RWPE1 (cell line): ENCODE results near the gene C1orf21.

Experiments
- CTCF ChIA-PET: fragments of 350-600 bp; sonication (Branson Sonifier 250); formaldehyde crosslinking; extraction: SDS; loops from one replicate; lab custom pipeline; 2021; lab: Yijun Ruan, JAX
- POLR2A ChIA-PET: fragments of 400-600 bp; formaldehyde crosslinking; extraction: SDS; loops from one replicate; lab custom pipeline; 2020; ENCODE audit warnings: antibody characterized with exemption; ENCODE audit not compliant: low non-redundant PET; lab: Yijun Ruan, JAX
- DNase-seq: peaks from one replicate; pipeline ENCODE4 v3.0.0; 2012; ENCODE audit warnings: low spot score
- H3K27ac ChIP-seq: fragments of 450-650 bp; 2 replicates; pipeline ENCODE4 v1.5.1; 2017
- CTCF ChIP-seq: fragments of 450-650 bp; conservative IDR thresholded peaks from 2 replicates; pipeline ENCODE4 v1.5.1; 2017; ENCODE audit warnings: low read depth, mild to moderate bottlenecking

Gene C1orf21

GRCh38 chr1:184533915-184534314 is 147.1 kb downstream of the C1orf21 start:
- CTCF ChIA-PET = interaction anchor here (0.8 kb wide), 1 partner anchor 81 kb away, joined by 3 read pairs; no protein-coding TSS in a partner anchor
- TF ChIP-seq CTCF = no peak

GRCh38 chr1:184534690-184535089 is 147.9 kb downstream of the C1orf21 start:
- no peak overlapping the region for H3K27ac ChIP-seq
- CTCF ChIA-PET = no interaction called here
- no peak for TF ChIP-seq CTCF
- POLR2A ChIA-PET = no interaction called here
- DNase-seq = no peak

More at GRCh38 chr1:184533915-184534314, 147.1 kb downstream of the C1orf21 start:
- POLR2A ChIA-PET = no interaction called here
- H3K27ac ChIP-seq = no peak overlapping the region
- no peak for DNase-seq

- ChIA-PET POLR2A (no interaction called here), CTCF (interaction anchor here (0.6 kb wide), 1 partner anchor 107 kb away, joined by 3 read pairs; no protein-coding TSS in a partner anchor)
- no peak for TF ChIP-seq CTCF
- H3K27ac ChIP-seq = no peak overlapping the region
- DNase-seq = no peak
These were observed 148.6 kb downstream of the C1orf21 start for GRCh38 chr1:184535191-184535970.

- CTCF ChIA-PET = no interaction called here
- POLR2A ChIA-PET = no interaction called here
- DNase-seq = no peak
- no peak overlapping the region for H3K27ac ChIP-seq
- no peak for TF ChIP-seq CTCF
These were observed 149.6 kb downstream of the C1orf21 start for GRCh38 chr1:184536246-184536985.

GRCh38 chr1:184539580-184539979 is 152.8 kb downstream of the C1orf21 start:
- no peak for DNase-seq
- TF ChIP-seq CTCF = no peak
- ChIA-PET CTCF (no interaction called here), POLR2A (no interaction called here)
- no peak overlapping the region for H3K27ac ChIP-seq

GRCh38 chr1:184541537-184542152 is 154.8 kb downstream of the C1orf21 start:
- POLR2A ChIA-PET = no interaction called here
- CTCF ChIA-PET = no interaction called here
- TF ChIP-seq CTCF = no peak
- DNase-seq = no peak
- H3K27ac ChIP-seq = no peak overlapping the region
